HepG2 (cell line): Measurements from ENCODE around the gene ZFTA. TPM values are rescaled to one million over a fixed set of nuclear protein-coding genes. Genes with fewer than 3 reads are reported as not detected.
A peak's percentile ranks its signal among the peaks of the same experiment; 100 is the strongest.

Experiments used
- FLYWCH1 ChIP-seq: sonication (generic); formaldehyde crosslinking; IDR thresholded peaks from 2 replicates; pipeline ENCODE4 v1.8.1; 2023; ENCODE audit warnings: mild to moderate bottlenecking, missing genetic modification reagents
- GPBP1L1 ChIP-seq: sonication (generic); formaldehyde crosslinking; IDR thresholded peaks from 2 replicates; pipeline ENCODE4 v1.5.0; 2020; ENCODE audit warnings: mild to moderate bottlenecking, missing genetic modification reagents
- HOXA3 ChIP-seq: sonication (generic); formaldehyde crosslinking; IDR thresholded peaks from 2 replicates; pipeline ENCODE4 v1.5.0; 2020; ENCODE audit warnings: missing genetic modification reagents
- IKZF5 ChIP-seq: IDR thresholded peaks from 2 replicates; pipeline ENCODE4 v1.6.1; 2018; ENCODE audit warnings: missing genetic modification reagents, mild to moderate bottlenecking, missing compliant biosample characterization
- KDM2A ChIP-seq: sonication (generic); formaldehyde crosslinking; IDR thresholded peaks from 2 replicates; pipeline ENCODE4 v1.4.0; 2020; ENCODE audit warnings: low read depth, missing genetic modification reagents, borderline replicate concordance
- MTA1 ChIP-seq: sonication (generic); formaldehyde crosslinking; IDR thresholded peaks from 2 replicates; pipeline ENCODE4 v1.4.0; 2020; ENCODE audit warnings: missing genetic modification reagents, mild to moderate bottlenecking, borderline replicate concordance
- NFE2L1 ChIP-seq: sonication (generic); formaldehyde crosslinking; IDR thresholded peaks from 2 replicates; pipeline ENCODE4 v1.4.0; 2020; ENCODE audit warnings: missing genetic modification reagents, mild to moderate bottlenecking, borderline replicate concordance
- PHF8 ChIP-seq: sonication (generic); formaldehyde crosslinking; IDR thresholded peaks from 2 replicates; pipeline ENCODE4 v1.5.0; 2020; ENCODE audit warnings: missing genetic modification reagents
- POLR2G ChIP-seq: fragments of 200-400 bp; formaldehyde crosslinking; IDR thresholded peaks from 2 replicates; pipeline ENCODE4 v1.6.1; 2018; ENCODE audit warnings: mild to moderate bottlenecking, low read depth, low read length, moderate library complexity
- RBM39 ChIP-seq: fragments of 200-400 bp; formaldehyde crosslinking; IDR thresholded peaks from one replicate; pipeline ENCODE4 v1.6.1; 2018; ENCODE audit warnings: antibody characterized with exemption, mild to moderate bottlenecking, low read depth, low read length; ENCODE audit not compliant: poor library complexity, severe bottlenecking
- SAFB2 ChIP-seq: sonication (generic); formaldehyde crosslinking; IDR thresholded peaks from 2 replicates; pipeline ENCODE4 v1.5.1; 2020; ENCODE audit warnings: missing genetic modification reagents, low read depth, mild to moderate bottlenecking, borderline replicate concordance
- ZFX ChIP-seq: sonication (generic); formaldehyde crosslinking; IDR thresholded peaks from 2 replicates; pipeline ENCODE4 v1.4.0; 2020; ENCODE audit warnings: mild to moderate bottlenecking, low read depth, missing genetic modification reagents, moderate library complexity
- ZNF33B ChIP-seq: sonication (generic); formaldehyde crosslinking; IDR thresholded peaks from 2 replicates; pipeline ENCODE4 v1.5.1; 2020; ENCODE audit warnings: mild to moderate bottlenecking, missing genetic modification reagents
- ZNF777 ChIP-seq: sonication (generic); formaldehyde crosslinking; IDR thresholded peaks from 2 replicates; pipeline ENCODE4 v1.4.0; 2020; ENCODE audit warnings: missing genetic modification reagents
- ZNF878 ChIP-seq: sonication (generic); formaldehyde crosslinking; IDR thresholded peaks from 2 replicates; pipeline ENCODE4 v1.8.1; 2023; ENCODE audit warnings: mild to moderate bottlenecking, missing genetic modification reagents, moderate library complexity
- ZNF879 ChIP-seq: sonication (generic); formaldehyde crosslinking; IDR thresholded peaks from 2 replicates; pipeline ENCODE4 v1.8.1; 2023; ENCODE audit warnings: missing genetic modification reagents
- ZSCAN31 ChIP-seq: sonication (generic); formaldehyde crosslinking; IDR thresholded peaks from 2 replicates; pipeline ENCODE4 v1.5.0; 2020; ENCODE audit warnings: low read depth, mild to moderate bottlenecking, missing genetic modification reagents
- polyA plus RNA-seq, 8 experiments: library from polyadenylated mRNA; depleted of rRNA in 3 of 8; stranded (reverse) in 7 of 8; unstranded in 1 of 8; fragments of >200 nt; fragmentation: Illumina TruSeq in 4 of 8; extraction: Trizol in 4 of 8; gene quantifications; 2 replicates each; pipeline versions ENCODE4 v1.2.1 to v1.2.3, GENCODE V29; 2011 to 2016; ENCODE audit warnings: low read depth in 4 of 8, missing spikeins in 1 of 8, mixed read lengths in 1 of 8; ENCODE audit not compliant: insufficient read depth in 1 of 8
- total RNA-seq, 5 experiments: library from RNA; depleted of rRNA; stranded (reverse); fragments of >200 nt; fragmentation: Illumina TruSeq; extraction: Trizol; gene quantifications; 2 replicates each; pipeline ENCODE4 v1.2.3, GENCODE V29; 2016; ENCODE audit warnings: low read depth in 1 of 5
- TF ChIP-seq, protein P1 (sequence below): sonication (generic); formaldehyde crosslinking; IDR thresholded peaks from 2 replicates; pipeline ENCODE4 v1.4.0; 2020; ENCODE audit warnings: missing genetic modification reagents
- TF ChIP-seq, protein P2 (sequence below): sonication (generic); formaldehyde crosslinking; IDR thresholded peaks from 2 replicates; pipeline ENCODE4 v1.5.0; 2020; ENCODE audit warnings: missing genetic modification reagents, mild to moderate bottlenecking, borderline replicate concordance
- TF ChIP-seq, protein P3 (sequence below): sonication (generic); formaldehyde crosslinking; IDR thresholded peaks from 2 replicates; pipeline ENCODE4 v1.4.0; 2020; ENCODE audit warnings: missing genetic modification reagents

The ZFTA gene
- total and polyA plus RNA-seq, 2 of the 13 experiments (the other 11 are each of a cell fraction or from before 2014, with no cell fraction given): 3.9 to 10.4 TPM

DNA sequence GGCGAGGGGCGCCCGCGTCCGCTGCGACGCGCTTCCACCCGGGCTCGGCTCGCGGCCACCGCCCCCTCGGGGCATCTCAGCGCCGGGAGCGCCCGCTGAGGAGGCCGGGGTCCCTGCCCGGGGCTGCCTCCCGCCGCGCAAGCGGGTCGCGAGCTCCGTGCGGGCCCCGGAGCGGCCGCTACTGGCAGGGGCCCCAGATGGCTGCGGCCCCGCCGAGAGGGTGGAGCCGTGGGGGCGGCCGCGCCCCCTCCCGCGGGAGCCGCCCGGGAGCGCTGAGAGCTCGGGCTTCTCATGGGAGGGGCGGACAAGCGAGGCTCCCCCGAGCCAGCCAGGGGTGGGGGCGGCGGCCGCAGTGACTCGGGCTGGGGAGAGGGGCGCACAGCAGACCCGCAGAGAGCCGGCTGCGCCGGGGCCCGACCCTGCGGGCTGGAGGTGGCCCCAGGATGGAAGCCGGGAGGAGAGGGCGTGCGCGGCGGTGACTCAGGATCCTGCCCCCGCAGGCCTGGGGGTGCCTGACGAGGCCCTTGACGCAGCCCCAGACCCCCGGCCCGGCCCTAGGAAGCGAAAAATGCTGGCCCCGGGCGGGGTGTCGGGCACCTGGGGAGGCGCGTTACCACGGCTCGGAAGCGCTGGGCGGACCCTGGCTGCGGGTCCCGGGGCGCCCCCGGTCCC lies 603 bp upstream of the ZFTA start (continued):
- TF ChIP-seq, protein P1, sequence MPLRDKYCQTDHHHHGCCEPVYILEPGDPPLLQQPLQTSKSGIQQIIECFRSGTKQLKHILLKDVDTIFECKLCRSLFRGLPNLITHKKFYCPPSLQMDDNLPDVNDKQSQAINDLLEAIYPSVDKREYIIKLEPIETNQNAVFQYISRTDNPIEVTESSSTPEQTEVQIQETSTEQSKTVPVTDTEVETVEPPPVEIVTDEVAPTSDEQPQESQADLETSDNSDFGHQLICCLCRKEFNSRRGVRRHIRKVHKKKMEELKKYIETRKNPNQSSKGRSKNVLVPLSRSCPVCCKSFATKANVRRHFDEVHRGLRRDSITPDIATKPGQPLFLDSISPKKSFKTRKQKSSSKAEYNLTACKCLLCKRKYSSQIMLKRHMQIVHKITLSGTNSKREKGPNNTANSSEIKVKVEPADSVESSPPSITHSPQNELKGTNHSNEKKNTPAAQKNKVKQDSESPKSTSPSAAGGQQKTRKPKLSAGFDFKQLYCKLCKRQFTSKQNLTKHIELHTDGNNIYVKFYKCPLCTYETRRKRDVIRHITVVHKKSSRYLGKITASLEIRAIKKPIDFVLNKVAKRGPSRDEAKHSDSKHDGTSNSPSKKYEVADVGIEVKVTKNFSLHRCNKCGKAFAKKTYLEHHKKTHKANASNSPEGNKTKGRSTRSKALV (CRISPR knock-in tag): 0 out of 2 replicates have a peak, but pooled peaks have one; percentile 88
- peak; percentile 46 for TF ChIP-seq RBM39
- TF ChIP-seq NFE2L1 (CRISPR knock-in tag): no peak
- TF ChIP-seq ZFX: peak; percentile 49; the same call in 1 of the 2 replicates
- no peak for TF ChIP-seq FLYWCH1
- TF ChIP-seq ZSCAN31: 0 out of 2 replicates have a peak, but pooled peaks have one; percentile 18
- TF ChIP-seq HOXA3 (CRISPR knock-in tag): 0 out of 2 replicates have a peak, but pooled peaks have one; percentile 7
- TF ChIP-seq POLR2G: peak; percentile 22; the same call in 1 of the 2 replicates
- 0 out of 2 replicates have a peak, but pooled peaks have one; percentile 26 for TF ChIP-seq ZNF879 (CRISPR knock-in tag)
- TF ChIP-seq ZNF878 (CRISPR knock-in tag): peak; percentile 45; the same call in 1 of the 2 replicates
- no peak for TF ChIP-seq GPBP1L1 (CRISPR knock-in tag)
- TF ChIP-seq, protein P2, sequence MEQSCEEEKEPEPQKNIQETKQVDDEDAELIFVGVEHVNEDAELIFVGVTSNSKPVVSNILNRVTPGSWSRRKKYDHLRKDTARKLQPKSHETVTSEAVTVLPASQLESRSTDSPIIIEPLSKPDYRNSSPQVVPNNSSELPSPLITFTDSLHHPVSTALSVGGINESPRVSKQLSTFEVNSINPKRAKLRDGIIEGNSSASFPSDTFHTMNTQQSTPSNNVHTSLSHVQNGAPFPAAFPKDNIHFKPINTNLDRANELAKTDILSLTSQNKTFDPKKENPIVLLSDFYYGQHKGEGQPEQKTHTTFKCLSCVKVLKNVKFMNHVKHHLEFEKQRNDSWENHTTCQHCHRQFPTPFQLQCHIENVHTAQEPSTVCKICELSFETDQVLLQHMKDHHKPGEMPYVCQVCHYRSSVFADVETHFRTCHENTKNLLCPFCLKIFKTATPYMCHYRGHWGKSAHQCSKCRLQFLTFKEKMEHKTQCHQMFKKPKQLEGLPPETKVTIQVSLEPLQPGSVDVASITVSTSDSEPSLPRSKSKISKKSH (CRISPR knock-in tag): no peak
- TF ChIP-seq, protein P3, sequence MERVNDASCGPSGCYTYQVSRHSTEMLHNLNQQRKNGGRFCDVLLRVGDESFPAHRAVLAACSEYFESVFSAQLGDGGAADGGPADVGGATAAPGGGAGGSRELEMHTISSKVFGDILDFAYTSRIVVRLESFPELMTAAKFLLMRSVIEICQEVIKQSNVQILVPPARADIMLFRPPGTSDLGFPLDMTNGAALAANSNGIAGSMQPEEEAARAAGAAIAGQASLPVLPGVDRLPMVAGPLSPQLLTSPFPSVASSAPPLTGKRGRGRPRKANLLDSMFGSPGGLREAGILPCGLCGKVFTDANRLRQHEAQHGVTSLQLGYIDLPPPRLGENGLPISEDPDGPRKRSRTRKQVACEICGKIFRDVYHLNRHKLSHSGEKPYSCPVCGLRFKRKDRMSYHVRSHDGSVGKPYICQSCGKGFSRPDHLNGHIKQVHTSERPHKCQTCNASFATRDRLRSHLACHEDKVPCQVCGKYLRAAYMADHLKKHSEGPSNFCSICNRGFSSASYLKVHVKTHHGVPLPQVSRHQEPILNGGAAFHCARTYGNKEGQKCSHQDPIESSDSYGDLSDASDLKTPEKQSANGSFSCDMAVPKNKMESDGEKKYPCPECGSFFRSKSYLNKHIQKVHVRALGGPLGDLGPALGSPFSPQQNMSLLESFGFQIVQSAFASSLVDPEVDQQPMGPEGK (CRISPR knock-in tag): peak; percentile 93
- TF ChIP-seq ZNF33B (CRISPR knock-in tag): no peak
- peak; percentile 76 for TF ChIP-seq ZNF777 (CRISPR knock-in tag)
- TF ChIP-seq PHF8 (CRISPR knock-in tag): peak; percentile 23; the same call in 1 of the 2 replicates
- no peak for TF ChIP-seq SAFB2
- 0 out of 2 replicates have a peak, but pooled peaks have one; percentile 14 for TF ChIP-seq IKZF5 (CRISPR knock-in tag)
- peak; percentile 15; the same call in 1 of the 2 replicates for TF ChIP-seq KDM2A (CRISPR knock-in tag)
- peak; percentile 39; the same call in 1 of the 2 replicates for TF ChIP-seq MTA1 (CRISPR knock-in tag)
